PC-9 (cell line): Measurements from ENCODE around the gene CDH24. TPM values are rescaled to one million over a fixed set of nuclear protein-coding genes. Genes with fewer than 3 reads are reported as not detected.

ENCODE experiments used
- BruUV-seq: library from RNA; stranded (reverse); fragments of 400-500 nt; replicated peaks from 2 replicates; lab custom pipeline; 2021; lab: Mats Ljungman, UMichigan
- CTCF ChIA-PET: fragments of 300-600 bp; sonication (Branson Sonifier 250); formaldehyde crosslinking; loops from one replicate; lab custom pipeline; 2022; ENCODE audit warnings: antibody characterized with exemption; lab: Charles Lee
- POLR2A ChIA-PET: fragments of 300-600 bp; sonication (Branson Sonifier 250); formaldehyde crosslinking; loops from one replicate; lab custom pipeline; 2022; ENCODE audit warnings: antibody characterized with exemption; ENCODE audit not compliant: unreplicated experiment; lab: Charles Lee
- DNase-seq, 2 experiments: peaks; one replicate each; pipeline versions ENCODE4 v3.0.0 to v3.0.0-alpha.2; 2015 to 2022; ENCODE audit warnings: mixed read lengths in 1 of 2
- H2AFZ ChIP-seq: fragments of 200-600 bp; sonication (generic); 2 replicates; pipeline ENCODE4 v1.8.1; 2017; ENCODE audit warnings: antibody characterized with exemption
- H3F3A ChIP-seq: fragments of 200-600 bp; sonication (generic); 2 replicates; pipeline ENCODE4 v1.8.1; 2017; ENCODE audit warnings: antibody characterized with exemption, mild to moderate bottlenecking, low read depth; ENCODE audit not compliant: insufficient read depth
- H3K27ac ChIP-seq: fragments of 200-600 bp; sonication (generic); 2 replicates; pipeline ENCODE4 v1.6.1; 2016; ENCODE audit warnings: mixed run types
- H3K27me3 ChIP-seq: fragments of 200-600 bp; sonication (generic); 2 replicates; pipeline ENCODE4 v1.6.1; 2016; ENCODE audit warnings: low read depth, mixed run types; ENCODE audit not compliant: insufficient read depth
- H3K36me3 ChIP-seq: fragments of 200-600 bp; sonication (generic); 2 replicates; pipeline ENCODE4 v1.6.1; 2016; ENCODE audit warnings: low read depth, mixed run types
- H3K4me1 ChIP-seq: fragments of 200-600 bp; sonication (generic); replicated peaks from 2 replicates; pipeline ENCODE4 v1.6.1; 2016; ENCODE audit warnings: mixed run types; ENCODE audit not compliant: insufficient read depth
- H3K4me2 ChIP-seq: fragments of 200-600 bp; sonication (generic); 2 replicates; pipeline ENCODE4 v1.6.1; 2017; ENCODE audit warnings: mixed run types
- H3K4me3 ChIP-seq: fragments of 200-600 bp; sonication (generic); 2 replicates; pipeline ENCODE4 v1.6.1; 2016; ENCODE audit warnings: mixed run types
- H3K79me2 ChIP-seq: fragments of 200-600 bp; sonication (generic); 2 replicates; pipeline ENCODE4 v1.6.1; 2017; ENCODE audit warnings: low read depth, mixed run types
- H3K9me2 ChIP-seq: fragments of 200-600 bp; sonication (generic); 2 replicates; pipeline ENCODE4 v1.8.1; 2017; ENCODE audit warnings: mild to moderate bottlenecking; ENCODE audit not compliant: insufficient read depth
- H3K9me3 ChIP-seq: fragments of 200-600 bp; sonication (generic); 2 replicates; pipeline ENCODE4 v1.8.1; 2016; ENCODE audit warnings: low read depth; ENCODE audit not compliant: insufficient read depth
- H4K20me1 ChIP-seq: fragments of 200-600 bp; sonication (generic); 2 replicates; pipeline ENCODE4 v1.8.1; 2017; ENCODE audit not compliant: insufficient read depth
- CTCF ChIP-seq: fragments of 200-600 bp; sonication (generic); conservative IDR thresholded peaks from 2 replicates; pipeline ENCODE4 v1.6.1; 2017; ENCODE audit warnings: mixed run types, antibody characterized with exemption, mild to moderate bottlenecking, moderate library complexity
- EZH2 ChIP-seq: fragments of 200-600 bp; sonication (generic); IDR thresholded peaks from 2 replicates; pipeline ENCODE4 v1.8.0; 2017; ENCODE audit warnings: antibody characterized with exemption, low read depth
- intact Hi-C: fragments of 100-400 bp; cut with micrococcal nuclease; formaldehyde crosslinking; loops from one replicate; pipeline ENCODE4 v1.10.0; 2022; ENCODE audit not compliant: unreplicated experiment
- total RNA-seq: library from RNA; stranded (reverse); gene quantifications from 2 replicates; pipeline ENCODE4 v1.2.3, GENCODE V29; 2021

The CDH24 gene
- total RNA-seq, 1 experiment from 2014 or later, result 16.4 TPM

- ChIA-PET CTCF (interaction anchor here (0.8 to 1.0 kb wide), 2 partner anchors 13 to 50 kb away, joined by 3 to 4 read pairs; no protein-coding TSS in a partner anchor), POLR2A (no interaction called here)
- TSS peak; percentile 17 for BruUV-seq
- intact Hi-C loops, result loop anchor here (2.0 to 5.0 kb wide), 3 partner anchors 129 to 1139 kb away; partner anchors contain the start of gene PRMT5
- Histone ChIP-seq H3K4me1 (peaks cover 8% of the 10 kb centered on the region; the same call in 1 of the 2 replicates), H3K27me3 (no peaks in the 10 kb centered on the region), H3K27ac (no peak overlapping the region), H3K9me2 (no peaks in the 10 kb centered on the region), H3K9me3 (no peaks in the 10 kb centered on the region), H3K4me3 (peak overlapping the region; percentile 64; the same call in 1 of the 2 replicates), H3K79me2 (no peaks in the 10 kb centered on the region), H4K20me1 (no peaks in the 10 kb centered on the region), H3K4me2 (peak overlapping the region; percentile 90), H2AFZ (peak overlapping the region; percentile 31; the same call in 1 of the 2 replicates), H3K36me3 (0 out of 2 replicates have a peak, but pooled peaks cover 9% of the 10 kb centered on the region), H3F3A (peaks cover 37% of the 10 kb centered on the region)
- peak; percentile 60 to 71 for DNase-seq
- peak; percentile 75 for TF ChIP-seq CTCF
- no peak for TF ChIP-seq EZH2
These were observed 970 bp downstream of the CDH24 start for GRCh38 chr14:23056145-23056955.

GRCh38 chr14:23055621-23056144 is 1.6 kb downstream of the CDH24 start:
- BruUV-seq, result no TSS peak
- no peaks in the 10 kb centered on the region for H4K20me1 ChIP-seq
- DNase-seq, result no peak
- H3K36me3 ChIP-seq, result 0 out of 2 replicates have a peak, but pooled peaks cover 7% of the 10 kb centered on the region
- ChIA-PET POLR2A (no interaction called here), CTCF (interaction anchor here (0.5 to 1.0 kb wide), 4 partner anchors 13 to 61 kb away, joined by 3 to 4 read pairs (median 4); no protein-coding TSS in a partner anchor)
- intact Hi-C loops, result loop anchor here (2.0 to 5.0 kb wide), 3 partner anchors 128 to 1138 kb away; partner anchors contain the start of gene PRMT5
- no peaks in the 10 kb centered on the region for H3K27me3 ChIP-seq
- TF ChIP-seq CTCF (no peak), EZH2 (no peak)
- no peak overlapping the region for H2AFZ ChIP-seq
- peak overlapping the region; percentile 90; the same call in 1 of the 2 replicates for H3K4me2 ChIP-seq
- no peak overlapping the region for H3K4me3 ChIP-seq
- H3K79me2 ChIP-seq, result no peaks in the 10 kb centered on the region
- H3F3A ChIP-seq, result peaks cover 33% of the 10 kb centered on the region
- H3K9me2 ChIP-seq, result no peaks in the 10 kb centered on the region
- peaks cover 8% of the 10 kb centered on the region; the same call in 1 of the 2 replicates for H3K4me1 ChIP-seq
- H3K27ac ChIP-seq, result no peak overlapping the region
- H3K9me3 ChIP-seq, result no peaks in the 10 kb centered on the region

GRCh38 chr14:23055147-23055550 is 2.2 kb downstream of the CDH24 start:
- H3K27me3 ChIP-seq, result no peaks in the 10 kb centered on the region
- no peaks in the 10 kb centered on the region for H4K20me1 ChIP-seq
- no TSS peak for BruUV-seq
- no peak overlapping the region for H2AFZ ChIP-seq
- H3K9me3 ChIP-seq, result no peaks in the 10 kb centered on the region
- H3K79me2 ChIP-seq, result no peaks in the 10 kb centered on the region
- H3K4me1 ChIP-seq, result peaks cover 8% of the 10 kb centered on the region; the same call in 1 of the 2 replicates
- no peaks in the 10 kb centered on the region for H3K9me2 ChIP-seq
- 0 out of 2 replicates have a peak, but pooled peaks cover 3% of the 10 kb centered on the region for H3K36me3 ChIP-seq
- H3K4me2 ChIP-seq, result no peak overlapping the region
- intact Hi-C loops, result loop anchor here (5.0 kb wide), 2 partner anchors 128 to 1138 kb away; partner anchors contain the start of gene PRMT5
- peaks cover 27% of the 10 kb centered on the region for H3F3A ChIP-seq
- no peak for TF ChIP-seq EZH2
- no peak for TF ChIP-seq CTCF
- ChIA-PET POLR2A (no interaction called here), CTCF (interaction anchor here (0.5 to 0.6 kb wide), 3 partner anchors 16 to 1059 kb away, joined by 3 to 4 read pairs (median 3); partner anchors contain the start of genes DCAF11 and NRL)
- DNase-seq, result no peak
- no peak overlapping the region for H3K4me3 ChIP-seq
- H3K27ac ChIP-seq, result no peak overlapping the region
